ENCODE data around the gene UBE2R2.

DNA sequence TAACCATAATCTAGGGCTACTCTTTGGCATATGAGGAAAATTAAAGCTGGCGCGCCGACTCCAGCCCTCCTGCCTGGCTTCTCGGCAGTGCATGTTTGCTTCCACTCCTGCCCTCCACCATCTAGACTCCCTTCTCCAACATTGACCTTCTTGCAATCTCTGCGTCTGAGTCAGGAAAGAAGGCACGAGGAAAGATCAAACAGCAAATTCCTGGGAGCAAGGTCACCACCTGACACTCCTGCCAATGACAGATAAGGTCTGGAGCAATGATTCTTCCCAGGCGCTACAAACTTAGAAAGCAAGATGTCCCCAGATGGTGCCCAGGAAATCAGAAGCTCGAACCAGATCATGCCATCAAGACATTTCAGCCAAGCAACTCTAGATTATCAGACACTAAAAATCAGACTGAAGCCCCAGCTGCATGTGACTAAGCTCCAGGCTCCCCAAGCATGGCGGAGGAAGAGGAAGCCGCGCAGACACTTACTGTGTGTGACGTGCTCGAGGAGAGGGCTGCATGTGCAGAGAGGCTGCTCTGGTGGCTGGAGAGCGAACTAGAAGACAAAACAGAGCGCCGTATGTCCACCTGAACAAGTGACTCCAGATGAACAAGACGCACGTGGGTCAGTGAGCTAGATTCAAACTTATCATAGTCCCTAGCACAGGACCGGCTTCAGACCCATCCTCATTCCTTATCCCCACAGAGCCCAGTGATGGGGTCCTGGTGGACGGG, 115.3 kb downstream of the UBE2R2 start:
- TF ChIP-seq, protein P1, sequence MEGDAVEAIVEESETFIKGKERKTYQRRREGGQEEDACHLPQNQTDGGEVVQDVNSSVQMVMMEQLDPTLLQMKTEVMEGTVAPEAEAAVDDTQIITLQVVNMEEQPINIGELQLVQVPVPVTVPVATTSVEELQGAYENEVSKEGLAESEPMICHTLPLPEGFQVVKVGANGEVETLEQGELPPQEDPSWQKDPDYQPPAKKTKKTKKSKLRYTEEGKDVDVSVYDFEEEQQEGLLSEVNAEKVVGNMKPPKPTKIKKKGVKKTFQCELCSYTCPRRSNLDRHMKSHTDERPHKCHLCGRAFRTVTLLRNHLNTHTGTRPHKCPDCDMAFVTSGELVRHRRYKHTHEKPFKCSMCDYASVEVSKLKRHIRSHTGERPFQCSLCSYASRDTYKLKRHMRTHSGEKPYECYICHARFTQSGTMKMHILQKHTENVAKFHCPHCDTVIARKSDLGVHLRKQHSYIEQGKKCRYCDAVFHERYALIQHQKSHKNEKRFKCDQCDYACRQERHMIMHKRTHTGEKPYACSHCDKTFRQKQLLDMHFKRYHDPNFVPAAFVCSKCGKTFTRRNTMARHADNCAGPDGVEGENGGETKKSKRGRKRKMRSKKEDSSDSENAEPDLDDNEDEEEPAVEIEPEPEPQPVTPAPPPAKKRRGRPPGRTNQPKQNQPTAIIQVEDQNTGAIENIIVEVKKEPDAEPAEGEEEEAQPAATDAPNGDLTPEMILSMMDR (IDR thresholded peaks at IDR 0.05 in 4 of 5, conservative IDR thresholded peaks at IDR 0.05 in 1 of 5), result no peak
- TF ChIP-seq POLR2A (IDR thresholded peaks at IDR 0.05), result no peak
